RPMI8226 (cell line): ENCODE results near the gene UBE2L3.
"Not testable (repeated sequence)": the region's sequence is repeated elsewhere in the genome, so short reads cannot be mapped to it uniquely, and the experiment has no call there.

Experiments used
- DNase-seq: peaks from one replicate; pipeline ENCODE4 v3.0.0-alpha.2; 2015

UBE2L3 gene

GRCh38 chr22:21629255-21630149 lies 62.0 kb downstream of the UBE2L3 start, which contains the start of gene YDJC:
TSS of gene YDJC (minus strand) at chr22:21630022. CDS start at chr22:21630014, 8 bp downstream.
- peak; percentile 84 for DNase-seq

GRCh38 chr22:21631025-21631424 lies 63.5 kb downstream of the UBE2L3 start:
- no peak for DNase-seq

- no peak for DNase-seq
Measured at GRCh38 chr22:21632237-21632895, 64.9 kb downstream of the UBE2L3 start, which contains the start of gene CCDC116. TSS of gene CCDC116 (plus strand) at chr22:21632760. CDS start at chr22:21633182, 422 bp downstream.

- DNase-seq: no peak
Measured at GRCh38 chr22:21632931-21633330, 65.4 kb downstream of the UBE2L3 start.

- DNase-seq: no peak
Measured at GRCh38 chr22:21633481-21633880, 66.0 kb downstream of the UBE2L3 start.

- no peak for DNase-seq
Measured at GRCh38 chr22:21634081-21634480, 66.6 kb downstream of the UBE2L3 start.

GRCh38 chr22:21634844-21635243 lies 67.3 kb downstream of the UBE2L3 start:
- no peak for DNase-seq

- DNase-seq: no peak
Measured at GRCh38 chr22:21635771-21636510, 68.4 kb downstream of the UBE2L3 start.

- no peak for DNase-seq
Measured at GRCh38 chr22:21636629-21637218, 69.2 kb downstream of the UBE2L3 start.

- DNase-seq: not testable (repeated sequence)
Measured at GRCh38 chr22:21637450-21637849, 69.9 kb downstream of the UBE2L3 start.

- no peak for DNase-seq
Measured at GRCh38 chr22:21639359-21639758, 71.8 kb downstream of the UBE2L3 start.

GRCh38 chr22:21640810-21641209 lies 73.3 kb downstream of the UBE2L3 start:
- no peak for DNase-seq

GRCh38 chr22:21641417-21641788 lies 73.9 kb downstream of the UBE2L3 start:
- peak; percentile 24 for DNase-seq

GRCh38 chr22:21641789-21642583 lies 74.5 kb downstream of the UBE2L3 start, which contains the start of gene SDF2L1:
TSS of gene SDF2L1 (plus strand) at chr22:21642302. CDS start at chr22:21642337, 35 bp downstream.
- peak; percentile 89 for DNase-seq

GRCh38 chr22:21642584-21643448 lies 75.3 kb downstream of the UBE2L3 start:
- peak; percentile 43 for DNase-seq

GRCh38 chr22:21643533-21644357 lies 76.2 kb downstream of the UBE2L3 start:
- DNase-seq: no peak

- DNase-seq: not testable (repeated sequence)
Measured at GRCh38 chr22:21645513-21645912, 78.0 kb downstream of the UBE2L3 start.

- DNase-seq: peak; percentile 51
Measured at GRCh38 chr22:21646608-21647590, 79.4 kb downstream of the UBE2L3 start.

GRCh38 chr22:21650280-21650679 lies 82.8 kb downstream of the UBE2L3 start:
- DNase-seq: no peak
